K562 (cell line): ENCODE results near the gene L3MBTL3. TPM values are rescaled to one million over a fixed set of nuclear protein-coding genes. Genes with fewer than 3 reads are reported as not detected.

Experiments
- ATAC-seq: fragments of 200-7000 bp; cut with Tn5 transposase; 3 replicates; pipeline ENCODE4 v1.9.1; 2020; ENCODE audit warnings: moderate library complexity
- BruUV-seq: library from RNA; stranded (reverse); fragments of 400-500 nt; replicated peaks from 2 replicates; lab custom pipeline; 2021; lab: Mats Ljungman, UMichigan
- CTCF ChIA-PET: fragments of 300-600 bp; formaldehyde crosslinking; extraction: SDS; loops from one replicate; lab custom pipeline; 2021; ENCODE audit warnings: low intra/inter-chr PET ratio; lab: Yijun Ruan, JAX
- POLR2A ChIA-PET: fragments of 300-600, 350-650 bp; sonication (Branson Sonifier 250); formaldehyde crosslinking; extraction: SDS; loops from one replicate; lab custom pipeline; 2021; ENCODE audit warnings: antibody characterized with exemption, inconsistent platforms; lab: Yijun Ruan, JAX
- DNase-seq, 4 experiments: peaks; one replicate each; pipeline versions ENCODE4 v3.0.0 to v3.0.0-alpha.2; 2011 to 2018; ENCODE audit warnings: low spot score in 3 of 4, mixed read lengths in 3 of 4; ENCODE audit errors: extremely low read depth in 1 of 4
- FAIRE-seq: peaks from 2 replicates; lab custom pipeline; 2011; peaks lifted over from hg19 to GRCh38; lab: Jason Lieb, UNC
- H2AFZ ChIP-seq: 2 replicates; pipeline ENCODE4 v1.6.0; 2011; ENCODE audit warnings: low read depth, low read length, control low read depth, inconsistent platforms
- H3K27ac ChIP-seq: fragments of 200-600 bp; 3 replicates; pipeline ENCODE4 v1.8.0; 2011; ENCODE audit warnings: low read depth, mild to moderate bottlenecking, control low read depth, inconsistent platforms, low read length, moderate library complexity, mixed read lengths; ENCODE audit errors: extremely low read depth
- H3K27me3 ChIP-seq, 2 experiments: fragments of 300-600 bp in 1 of 2; 2 replicates in 1 of 2; 3 replicates in 1 of 2; pipeline versions ENCODE4 v1.6.0 to v1.8.0; 2011; ENCODE audit warnings: inconsistent platforms in 2 of 2, low read length in 2 of 2, mild to moderate bottlenecking in 1 of 2, mixed read lengths in 1 of 2, moderate library complexity in 1 of 2; ENCODE audit not compliant: control insufficient read depth in 2 of 2, insufficient read depth in 2 of 2
- H3K36me3 ChIP-seq: fragments of 300-600 bp; 3 replicates; pipeline ENCODE4 v1.8.0; 2011; ENCODE audit warnings: mild to moderate bottlenecking, low read length, inconsistent platforms; ENCODE audit not compliant: control insufficient read depth, insufficient read depth
- H3K4me1 ChIP-seq, 2 experiments: fragments of 200-600 bp in 1 of 2; replicated peaks in 1 of 2; 2 replicates in 1 of 2; 3 replicates in 1 of 2; pipeline versions ENCODE4 v1.5.1 to v1.8.0; 2011; ENCODE audit warnings: inconsistent platforms in 2 of 2, low read length in 2 of 2, mild to moderate bottlenecking in 1 of 2, mixed read lengths in 1 of 2, moderate library complexity in 1 of 2; ENCODE audit not compliant: control insufficient read depth in 2 of 2, insufficient read depth in 2 of 2
- H3K4me2 ChIP-seq: 2 replicates; pipeline ENCODE4 v1.6.1; 2011; ENCODE audit warnings: low read length, control low read depth, inconsistent platforms, mixed read lengths; ENCODE audit not compliant: insufficient read depth
- H3K4me3 ChIP-seq: fragments of 200-600 bp; sonication (generic), shearing (Covaris generic); 2 replicates; pipeline ENCODE4 v1.5.1; 2016; ENCODE audit warnings: control low read depth, inconsistent platforms
- H3K79me2 ChIP-seq: fragments of 200-600 bp; 3 replicates; pipeline ENCODE4 v1.8.0; 2011; ENCODE audit warnings: low read length, inconsistent platforms; ENCODE audit not compliant: control insufficient read depth, insufficient read depth
- H3K9ac ChIP-seq, 2 experiments: 2 replicates each; pipeline versions ENCODE4 v1.6.0 to v1.6.1; 2011; ENCODE audit warnings: low read depth in 2 of 2, low read length in 2 of 2, control low read depth in 1 of 2, inconsistent platforms in 1 of 2, mild to moderate bottlenecking in 1 of 2, mixed read lengths in 1 of 2; ENCODE audit not compliant: insufficient read depth in 1 of 2
- H3K9me1 ChIP-seq: one replicate; pipeline ENCODE4 v1.6.0; 2011; ENCODE audit warnings: inconsistent platforms, mild to moderate bottlenecking, low read length, moderate library complexity; ENCODE audit not compliant: control insufficient read depth, insufficient read depth
- H3K9me3 ChIP-seq: replicated peaks from 2 replicates; pipeline ENCODE4 v1.5.1; 2011; ENCODE audit warnings: low read depth, low read length, inconsistent platforms; ENCODE audit not compliant: control insufficient read depth, insufficient read depth
- H4K20me1 ChIP-seq: replicated peaks from 2 replicates; pipeline ENCODE4 v1.6.1; 2011; ENCODE audit warnings: low read length, inconsistent platforms, mixed read lengths; ENCODE audit not compliant: control insufficient read depth, insufficient read depth
- C11orf30 ChIP-seq: fragments of 450-650 bp; IDR thresholded peaks from 2 replicates; pipeline ENCODE4 v1.6.1; 2016; ENCODE audit warnings: low read depth, mild to moderate bottlenecking
- CCNT2 ChIP-seq: IDR thresholded peaks from 2 replicates; pipeline ENCODE4 v1.6.1; 2011; ENCODE audit warnings: borderline replicate concordance, low read depth, mild to moderate bottlenecking, moderate library complexity, mixed read lengths, low read length; ENCODE audit not compliant: insufficient read length; ENCODE audit errors: extremely low read depth
- CREBBP ChIP-seq: IDR thresholded peaks from one replicate; pipeline ENCODE4 v1.6.1; 2012; ENCODE audit warnings: low read depth, mild to moderate bottlenecking, control low read depth, inconsistent platforms, low read length
- FOXJ2 ChIP-seq: fragments of 200-800 bp; sonication (Bioruptor generic); IDR thresholded peaks from 2 replicates; pipeline ENCODE4 v1.6.1; 2016; ENCODE audit warnings: missing genetic modification characterization, missing compliant biosample characterization
- LARP7 ChIP-seq: fragments of 450-650 bp; IDR thresholded peaks from 2 replicates; pipeline ENCODE4 v1.6.1; 2016
- RBFOX2 ChIP-seq: fragments of 200-400 bp; formaldehyde crosslinking; IDR thresholded peaks from 2 replicates; pipeline ENCODE4 v1.6.1; 2017; ENCODE audit warnings: low read depth, mild to moderate bottlenecking, low read length, moderate library complexity
- RNF2 ChIP-seq: sonication (generic); IDR thresholded peaks from 2 replicates; pipeline ENCODE4 v1.6.1; 2016
- THRA ChIP-seq: fragments of 450-650 bp; IDR thresholded peaks from 2 replicates; pipeline ENCODE4 v1.6.1; 2017; ENCODE audit warnings: mild to moderate bottlenecking, moderate library complexity
- ZBTB17 ChIP-seq: fragments of 450-650 bp; formaldehyde crosslinking; IDR thresholded peaks from 2 replicates; pipeline ENCODE4 v1.4.0; 2020; ENCODE audit warnings: mild to moderate bottlenecking
- ZNF316 ChIP-seq: fragments of 450-650 bp; IDR thresholded peaks from 2 replicates; pipeline ENCODE4 v1.6.1; 2016
- ZNF586 ChIP-seq: fragments of 450-650 bp; formaldehyde crosslinking; conservative IDR thresholded peaks from 2 replicates; pipeline ENCODE4 v1.4.0; 2020; ENCODE audit warnings: mild to moderate bottlenecking, moderate library complexity
- WGBS: fragments of 100-300 bp; shearing (Covaris generic); methylation state at CpG from one replicate; pipeline ENCODE4 v1.1.6; 2016; ENCODE audit warnings: low coverage, mixed read lengths; ENCODE audit not compliant: insufficient coverage; ENCODE audit errors: missing lambda C conversion rate; 5-methylcytosine and 5-hydroxymethylcytosine counted together
- in situ Hi-C: fragments of 300-500 bp; cut with MboI; formaldehyde crosslinking; loops from 4 replicates; pipeline ENCODE4 v1.15.0; 2018; ENCODE audit warnings: inconsistent platforms, mixed read lengths
- intact Hi-C: fragments of 100-400 bp; cut with micrococcal nuclease; formaldehyde crosslinking; loops from 2 replicates; pipeline ENCODE4 v1.14.2; 2022
- polyA plus RNA-seq, 8 experiments: library from polyadenylated mRNA; depleted of rRNA in 4 of 8; stranded (reverse) in 5 of 8; unstranded in 3 of 8; fragments of >200 nt; fragmentation: Nextera tagmentation in 2 of 8; fragmentation: Illumina TruSeq in 1 of 8; extraction: Ambion mirVana in 2 of 8; extraction: Trizol in 1 of 8; gene quantifications; 2 replicates each; pipeline versions ENCODE4 v1.2.1 to v1.2.3, GENCODE V29; 2011 to 2014; ENCODE audit warnings: inconsistent platforms in 1 of 8, missing spikeins in 1 of 8
- total RNA-seq, 7 experiments: library from RNA; depleted of rRNA in 6 of 7; stranded (reverse); fragments of >200 nt in 6 of 7; fragmentation: Illumina TruSeq in 2 of 7; extraction: Trizol in 2 of 7; gene quantifications; 2 replicates each; pipeline versions ENCODE4 v1.2.1 to v1.2.3, GENCODE V29; 2011 to 2021; ENCODE audit warnings: low replicate concordance in 1 of 7

L3MBTL3 gene
- total and polyA plus RNA-seq, 9 of the 15 experiments (the other 6 are each of a cell fraction or from before 2014, with no cell fraction given): 0.83 to 6.9 (median 5.4) TPM

- TF ChIP-seq C11orf30 (no peak), FOXJ2 (tag) (no peak), ZNF586 (CRISPR knock-in tag) (no peak), LARP7 (no peak)
- TF ChIP-seq, all 486 proteins: peak for 0
Observed at GRCh38 chr6:130057495-130057894, 39.1 kb downstream of the L3MBTL3 start (continued).

- no peaks in the 10 kb centered on the region for H3K4me1 ChIP-seq
- TF ChIP-seq CREBBP (no peak), CCNT2 (no peak), RNF2 (no peak), RBFOX2 (no peak), ZBTB17 (CRISPR knock-in tag) (no peak), THRA (no peak), ZNF316 (no peak)
- TF ChIP-seq, all 486 proteins: peak for 0
- in situ Hi-C loops: no loop called here
- POLR2A ChIA-PET: no interaction called here
- FAIRE-seq (no peak), ATAC-seq (no peak), DNase-seq (no peak)
- CTCF ChIA-PET: no interaction called here
- Histone ChIP-seq H3K36me3 (no peaks in the 10 kb centered on the region; the same call in 2 of the 3 replicates), H3K9ac (no peak overlapping the region), H3K9me1 (no peaks in the 10 kb centered on the region), H3K4me3 (no peak overlapping the region), H4K20me1 (no peaks in the 10 kb centered on the region), H3K27me3 (no peaks in the 10 kb centered on the region), H2AFZ (no peak overlapping the region), H3K27ac (no peak overlapping the region), H3K4me2 (no peak overlapping the region), H3K9me3 (no peaks in the 10 kb centered on the region), H3K79me2 (no peaks in the 10 kb centered on the region)
- no TSS peak for BruUV-seq
- intact Hi-C loops: no loop called here
- WGBS: 24% methylated on average over 5 of the region's 5 CpGs
Observed at GRCh38 chr6:130063806-130064205, 45.4 kb downstream of the L3MBTL3 start.
